Right atrium auricular region (tissue), 2 donors: ENCODE measurements around the gene ITPR1. TPM values are rescaled to one million over a fixed set of nuclear protein-coding genes. Genes with fewer than 3 reads are reported as not detected.

ENCODE experiments used
- DNase-seq: peaks from one replicate; pipeline ENCODE4 v3.0.0-alpha.2; 2019; ENCODE audit warnings: low spot score
- H3K27ac ChIP-seq, 2 donors: fragments of 200-600 bp; sonication (generic); 1 replicate in 1 of 2; 2 replicates in 1 of 2; pipeline ENCODE4 v1.5.1; 2016 to 2019
- H3K27me3 ChIP-seq, 2 donors: fragments of 200-600 bp; sonication (generic); one replicate each; pipeline versions ENCODE4 v1.5.1 to v1.6.0; 2017 to 2019
- H3K36me3 ChIP-seq: fragments of 200-600 bp; sonication (generic); one replicate; pipeline ENCODE4 v1.5.1; 2016
- H3K4me1 ChIP-seq, 2 donors: fragments of 200-600 bp; sonication (generic); one replicate each; pipeline versions ENCODE4 v1.5.1 to v1.6.0; 2017 to 2019
- H3K4me3 ChIP-seq, 2 donors: fragments of 200-600 bp; sonication (generic); 1 replicate in 1 of 2; 2 replicates in 1 of 2; pipeline ENCODE4 v1.5.1; 2017 to 2019; ENCODE audit warnings: mild to moderate bottlenecking in 1 of 2, moderate library complexity in 1 of 2
- H3K9me3 ChIP-seq, 2 donors: fragments of 200-600 bp; sonication (generic); one replicate each; pipeline ENCODE4 v1.5.1; 2019
- total RNA-seq, 2 donors: library from RNA; depleted of rRNA; stranded (reverse); fragments of >200 nt; gene quantifications; one replicate each; pipeline ENCODE4 v1.1.0, GENCODE V29; 2016
- TF ChIP-seq, protein P1 (sequence below), 2 donors: fragments of 200-600 bp; sonication (generic); IDR thresholded peaks; one replicate each; pipeline ENCODE4 v1.5.1; 2019; ENCODE audit warnings: antibody characterized with exemption in 2 of 2

The ITPR1 gene
- total RNA-seq, 2 donors from 2014 or later: 36.7 to 42.5 TPM

DNA sequence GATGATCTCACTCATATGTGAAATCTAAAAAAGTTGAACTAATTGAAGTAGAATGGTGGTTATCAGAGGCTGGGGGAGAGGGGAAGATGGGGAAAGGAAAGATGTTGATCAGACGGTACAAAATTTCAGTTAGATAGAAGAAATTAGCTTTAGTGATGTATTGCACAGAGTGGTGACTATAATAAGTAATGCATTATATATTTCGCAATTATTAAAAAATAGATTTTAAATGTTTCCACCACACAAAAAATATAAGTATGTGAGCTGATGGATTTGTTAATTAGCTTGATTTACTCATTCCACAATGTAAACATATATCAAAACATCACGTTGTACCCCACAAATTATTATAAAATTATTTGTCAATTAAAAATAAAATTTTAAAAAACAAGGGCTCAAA, 34.2 kb upstream of the ITPR1 start:
- TF ChIP-seq, protein P1, sequence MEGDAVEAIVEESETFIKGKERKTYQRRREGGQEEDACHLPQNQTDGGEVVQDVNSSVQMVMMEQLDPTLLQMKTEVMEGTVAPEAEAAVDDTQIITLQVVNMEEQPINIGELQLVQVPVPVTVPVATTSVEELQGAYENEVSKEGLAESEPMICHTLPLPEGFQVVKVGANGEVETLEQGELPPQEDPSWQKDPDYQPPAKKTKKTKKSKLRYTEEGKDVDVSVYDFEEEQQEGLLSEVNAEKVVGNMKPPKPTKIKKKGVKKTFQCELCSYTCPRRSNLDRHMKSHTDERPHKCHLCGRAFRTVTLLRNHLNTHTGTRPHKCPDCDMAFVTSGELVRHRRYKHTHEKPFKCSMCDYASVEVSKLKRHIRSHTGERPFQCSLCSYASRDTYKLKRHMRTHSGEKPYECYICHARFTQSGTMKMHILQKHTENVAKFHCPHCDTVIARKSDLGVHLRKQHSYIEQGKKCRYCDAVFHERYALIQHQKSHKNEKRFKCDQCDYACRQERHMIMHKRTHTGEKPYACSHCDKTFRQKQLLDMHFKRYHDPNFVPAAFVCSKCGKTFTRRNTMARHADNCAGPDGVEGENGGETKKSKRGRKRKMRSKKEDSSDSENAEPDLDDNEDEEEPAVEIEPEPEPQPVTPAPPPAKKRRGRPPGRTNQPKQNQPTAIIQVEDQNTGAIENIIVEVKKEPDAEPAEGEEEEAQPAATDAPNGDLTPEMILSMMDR (IDR thresholded peaks at IDR 0.05): no peak
- Histone ChIP-seq H3K36me3 (no peaks in the 10 kb centered on the region), H3K27ac (no peak overlapping the region), H3K4me1 (peaks cover 0 to 9% of the 10 kb centered on the region in 2 donors), H3K4me3 (no peak overlapping the region), H3K27me3 (no peaks in the 10 kb centered on the region), H3K9me3 (no peaks in the 10 kb centered on the region)
- no peak for DNase-seq

DNA sequence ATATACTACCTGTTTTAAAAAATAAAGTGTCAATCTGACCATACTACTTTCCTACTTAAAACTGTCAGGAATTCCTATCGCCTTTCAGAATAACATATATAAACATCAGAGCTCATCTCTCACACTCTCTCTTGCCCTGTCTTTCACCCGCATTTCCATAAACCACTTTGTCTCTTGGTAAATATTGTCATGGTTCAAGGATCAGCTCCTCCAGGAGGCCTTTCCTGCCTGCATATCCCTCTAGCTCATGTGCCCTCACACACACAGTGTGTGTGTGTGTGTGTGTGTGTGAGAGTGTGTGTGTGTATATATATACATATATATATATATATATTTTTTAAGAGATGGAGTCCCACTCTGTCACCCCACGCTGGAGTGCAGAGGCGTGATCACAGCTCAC, 32.8 kb upstream of the ITPR1 start:
- no peak overlapping the region for H3K27ac ChIP-seq
- no peak for DNase-seq
- H3K4me1 ChIP-seq: peaks cover 0 to 9% of the 10 kb centered on the region in 2 donors
- H3K4me3 ChIP-seq: no peak overlapping the region
- H3K27me3 ChIP-seq: no peaks in the 10 kb centered on the region
- H3K9me3 ChIP-seq: no peaks in the 10 kb centered on the region
- H3K36me3 ChIP-seq: no peaks in the 10 kb centered on the region
- TF ChIP-seq, protein P1 (IDR thresholded peaks at IDR 0.05): no peak

DNA sequence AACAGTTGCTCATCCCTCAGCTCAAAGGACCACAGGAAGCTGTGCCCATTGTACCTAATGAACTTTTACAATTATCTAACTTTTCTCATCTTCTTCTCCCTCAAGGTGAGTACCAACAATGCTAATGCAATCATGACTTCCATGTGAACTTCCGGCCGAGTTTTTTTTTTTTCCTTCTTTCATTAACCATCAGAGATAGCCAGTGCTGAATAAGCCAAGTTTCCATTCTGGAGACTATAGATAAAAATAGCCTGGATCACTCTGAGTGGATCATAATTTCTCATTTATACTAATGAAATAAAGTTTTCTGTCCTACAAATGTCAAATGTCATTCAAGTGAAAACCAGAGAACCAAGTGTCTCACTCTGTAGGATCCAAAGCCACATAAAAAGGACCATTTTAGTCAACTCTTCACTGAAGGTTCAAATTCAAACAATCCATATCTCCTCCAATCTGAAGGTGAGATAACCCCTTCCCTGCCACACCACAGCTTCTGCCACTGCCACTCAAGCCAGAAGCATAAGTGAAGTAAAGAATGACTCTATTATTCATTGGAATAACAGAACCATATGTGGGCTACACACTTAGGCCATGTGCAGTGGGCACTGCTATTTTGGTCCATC, 31.6 kb upstream of the ITPR1 start:
- Histone ChIP-seq H3K27me3 (no peaks in the 10 kb centered on the region), H3K4me3 (no peak overlapping the region), H3K27ac (no peak overlapping the region), H3K36me3 (no peaks in the 10 kb centered on the region), H3K4me1 (peaks cover 0 to 17% of the 10 kb centered on the region in 2 donors), H3K9me3 (no peaks in the 10 kb centered on the region)
- no peak for DNase-seq
- TF ChIP-seq, protein P1 (IDR thresholded peaks at IDR 0.05): no peak

DNA sequence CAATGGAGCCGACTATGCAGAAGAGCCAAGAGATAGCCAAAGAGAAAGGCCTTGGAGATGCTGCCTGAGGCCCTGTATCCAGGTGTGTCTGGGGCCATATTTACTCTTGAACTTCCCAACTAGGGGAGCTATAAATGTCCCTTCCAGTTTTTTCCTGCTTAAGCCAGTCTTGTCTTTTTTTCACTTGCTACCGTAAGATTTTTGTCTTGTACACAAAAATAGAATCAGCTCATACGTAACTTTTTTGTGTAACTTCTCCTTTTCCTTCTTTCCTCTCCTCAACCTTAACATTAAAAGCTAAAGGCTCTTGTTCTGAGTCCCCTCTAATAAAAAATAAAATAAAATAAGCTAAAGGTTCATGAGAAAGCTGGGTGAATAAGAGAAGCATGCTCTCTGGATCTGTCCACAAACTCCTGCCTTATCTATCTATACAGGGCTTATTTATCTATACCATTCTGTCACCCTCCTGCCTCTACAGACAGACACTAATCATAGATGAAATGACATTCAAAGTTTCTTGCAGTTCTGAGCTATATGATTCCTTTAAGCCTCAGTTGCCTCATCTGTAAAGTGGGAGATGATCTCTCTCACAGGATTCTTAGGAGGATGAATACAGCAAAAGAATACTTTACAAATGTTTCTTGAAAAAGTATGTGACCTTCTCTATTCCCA, 30.6 kb upstream of the ITPR1 start:
- TF ChIP-seq, protein P1 (IDR thresholded peaks at IDR 0.05): no peak
- no peaks in the 10 kb centered on the region for H3K36me3 ChIP-seq
- no peak for DNase-seq
- H3K4me1 ChIP-seq: peaks cover 0 to 21% of the 10 kb centered on the region in 2 donors
- no peaks in the 10 kb centered on the region for H3K27me3 ChIP-seq
- no peak overlapping the region for H3K27ac ChIP-seq
- no peaks in the 10 kb centered on the region for H3K9me3 ChIP-seq
- H3K4me3 ChIP-seq: no peak overlapping the region

DNA sequence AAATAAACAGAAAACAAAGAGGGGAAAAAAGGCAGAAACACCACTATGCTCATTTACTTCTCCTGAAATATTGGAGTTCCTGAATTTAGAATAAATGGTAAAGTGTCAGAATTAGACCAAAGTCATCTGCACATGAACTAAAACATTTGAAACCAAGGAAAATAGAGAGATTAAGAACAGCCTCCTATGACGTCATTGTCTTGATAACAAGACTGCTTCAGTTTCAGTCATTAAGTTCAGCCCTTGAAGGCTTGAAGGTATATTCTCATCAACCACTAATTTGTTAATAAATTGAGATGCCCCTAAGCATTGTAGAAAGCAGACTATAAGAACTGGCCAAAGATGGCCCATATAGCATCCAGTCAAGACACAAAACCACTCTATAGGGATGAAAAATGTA, 28.6 kb upstream of the ITPR1 start:
- H3K27ac ChIP-seq: no peak overlapping the region
- peaks cover 0 to 23% of the 10 kb centered on the region in 2 donors for H3K4me1 ChIP-seq
- no peaks in the 10 kb centered on the region for H3K27me3 ChIP-seq
- H3K36me3 ChIP-seq: no peaks in the 10 kb centered on the region
- DNase-seq: no peak
- TF ChIP-seq, protein P1 (IDR thresholded peaks at IDR 0.05): no peak
- no peaks in the 10 kb centered on the region for H3K9me3 ChIP-seq
- no peak overlapping the region for H3K4me3 ChIP-seq
